ENCODE measurements around the gene FARS2.

- TF ChIP-seq, protein P1, sequence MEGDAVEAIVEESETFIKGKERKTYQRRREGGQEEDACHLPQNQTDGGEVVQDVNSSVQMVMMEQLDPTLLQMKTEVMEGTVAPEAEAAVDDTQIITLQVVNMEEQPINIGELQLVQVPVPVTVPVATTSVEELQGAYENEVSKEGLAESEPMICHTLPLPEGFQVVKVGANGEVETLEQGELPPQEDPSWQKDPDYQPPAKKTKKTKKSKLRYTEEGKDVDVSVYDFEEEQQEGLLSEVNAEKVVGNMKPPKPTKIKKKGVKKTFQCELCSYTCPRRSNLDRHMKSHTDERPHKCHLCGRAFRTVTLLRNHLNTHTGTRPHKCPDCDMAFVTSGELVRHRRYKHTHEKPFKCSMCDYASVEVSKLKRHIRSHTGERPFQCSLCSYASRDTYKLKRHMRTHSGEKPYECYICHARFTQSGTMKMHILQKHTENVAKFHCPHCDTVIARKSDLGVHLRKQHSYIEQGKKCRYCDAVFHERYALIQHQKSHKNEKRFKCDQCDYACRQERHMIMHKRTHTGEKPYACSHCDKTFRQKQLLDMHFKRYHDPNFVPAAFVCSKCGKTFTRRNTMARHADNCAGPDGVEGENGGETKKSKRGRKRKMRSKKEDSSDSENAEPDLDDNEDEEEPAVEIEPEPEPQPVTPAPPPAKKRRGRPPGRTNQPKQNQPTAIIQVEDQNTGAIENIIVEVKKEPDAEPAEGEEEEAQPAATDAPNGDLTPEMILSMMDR (IDR thresholded peaks at IDR 0.05) = no peak
- no peak for TF ChIP-seq POLR2A (IDR thresholded peaks at IDR 0.05)
These were observed 556.6 kb downstream of the FARS2 start for GRCh38 chr6:5817869-5818268.
